ENCODE data around the gene CAPN8.

The CAPN8 gene

DNA sequence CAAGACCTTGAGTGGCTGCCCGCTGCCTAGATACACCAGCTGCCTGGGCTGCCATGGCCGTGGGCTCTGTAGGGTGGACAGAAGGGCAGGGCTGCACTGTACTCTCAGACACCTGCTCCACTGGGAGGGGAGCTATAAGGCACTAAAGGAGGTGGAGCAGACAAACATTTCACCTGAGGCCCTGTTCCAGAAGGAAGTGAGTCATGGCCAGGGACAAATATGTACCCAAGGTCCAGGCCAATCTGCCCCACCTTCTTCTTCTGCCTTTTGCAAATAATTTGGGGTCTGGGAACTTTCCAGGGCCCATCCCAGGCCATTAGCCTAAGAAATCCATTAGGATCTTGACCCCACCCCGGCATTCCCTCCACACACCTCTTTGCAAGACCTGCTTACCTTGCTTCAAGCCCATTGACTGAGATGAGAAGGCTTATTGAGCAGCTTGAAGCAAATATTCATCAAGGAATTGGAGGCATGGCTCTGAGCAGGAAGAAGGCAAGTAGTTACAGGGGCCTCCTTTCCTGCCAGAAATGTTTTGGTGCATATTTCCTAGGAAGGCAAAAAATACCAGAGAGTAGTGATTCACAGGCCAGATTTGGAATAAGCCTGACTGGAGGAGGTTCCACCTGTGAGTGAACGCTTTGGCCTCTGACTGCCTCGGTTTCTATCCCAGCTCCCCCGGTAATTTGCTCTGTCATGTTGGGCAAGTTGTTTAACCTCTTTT is at the start of gene CAPN8:
Gene CAPN8, minus strand, starts transcription at position 110 of the 721 bp plus-strand sequence. Its CDS starts 55 bp downstream, at position 55.
- DNase-seq (ENCODE audit: low read depth, low spot score): no peak

DNA sequence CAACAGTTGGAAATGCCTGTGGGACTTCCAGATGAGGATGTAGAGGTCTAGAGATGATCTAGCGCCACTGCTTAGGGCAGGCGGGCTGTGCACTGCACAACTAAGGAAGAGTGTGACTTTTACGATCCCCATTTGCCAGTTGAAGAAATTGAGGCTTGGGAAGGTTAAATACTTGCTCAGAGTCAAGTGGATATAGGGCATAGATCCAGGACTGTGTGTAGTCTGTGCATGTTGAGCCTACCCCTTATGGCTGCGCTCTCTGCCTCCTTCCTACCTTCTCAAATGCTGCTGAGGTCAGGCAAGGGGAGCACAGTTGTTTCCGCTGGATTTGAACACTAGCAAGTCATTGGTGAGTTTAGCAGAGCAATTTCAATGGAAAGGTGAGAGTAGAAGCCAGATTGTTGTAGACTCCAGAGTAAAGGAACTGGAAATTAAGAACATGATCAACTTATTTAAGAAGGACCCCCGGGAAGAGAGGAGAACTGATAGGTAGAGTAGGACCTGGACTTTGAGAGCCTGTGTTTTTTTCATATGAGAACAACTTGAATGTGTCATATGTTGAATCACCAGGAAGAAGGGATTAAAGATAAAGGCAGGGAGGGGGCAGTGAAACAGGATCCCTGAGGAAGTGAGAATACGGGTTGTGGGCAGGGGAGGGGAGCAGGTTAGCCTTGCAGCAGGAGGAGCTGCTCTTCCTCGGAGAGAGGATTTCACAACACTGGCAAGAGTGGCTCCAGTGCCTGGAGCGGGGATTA is 49.5 kb upstream of the CAPN8 start:
- no peak for DNase-seq (ENCODE audit: low read depth, low spot score)

DNA sequence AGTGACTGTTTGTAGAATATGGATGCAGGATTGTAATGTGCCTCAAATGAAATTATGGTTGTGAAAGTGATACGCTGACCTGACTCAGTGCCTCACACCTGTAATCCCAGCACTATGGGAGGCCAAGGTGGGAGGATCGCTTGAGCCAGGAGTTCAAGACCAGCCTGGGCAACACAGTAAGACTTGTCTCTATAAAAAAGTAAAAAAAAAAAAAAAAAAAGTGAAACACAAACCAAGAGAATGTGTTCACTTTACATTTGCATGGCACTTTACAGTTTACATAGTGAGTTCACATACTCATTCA is 48.9 kb upstream of the CAPN8 start:
- no peak for DNase-seq (ENCODE audit: low read depth, low spot score)

DNA sequence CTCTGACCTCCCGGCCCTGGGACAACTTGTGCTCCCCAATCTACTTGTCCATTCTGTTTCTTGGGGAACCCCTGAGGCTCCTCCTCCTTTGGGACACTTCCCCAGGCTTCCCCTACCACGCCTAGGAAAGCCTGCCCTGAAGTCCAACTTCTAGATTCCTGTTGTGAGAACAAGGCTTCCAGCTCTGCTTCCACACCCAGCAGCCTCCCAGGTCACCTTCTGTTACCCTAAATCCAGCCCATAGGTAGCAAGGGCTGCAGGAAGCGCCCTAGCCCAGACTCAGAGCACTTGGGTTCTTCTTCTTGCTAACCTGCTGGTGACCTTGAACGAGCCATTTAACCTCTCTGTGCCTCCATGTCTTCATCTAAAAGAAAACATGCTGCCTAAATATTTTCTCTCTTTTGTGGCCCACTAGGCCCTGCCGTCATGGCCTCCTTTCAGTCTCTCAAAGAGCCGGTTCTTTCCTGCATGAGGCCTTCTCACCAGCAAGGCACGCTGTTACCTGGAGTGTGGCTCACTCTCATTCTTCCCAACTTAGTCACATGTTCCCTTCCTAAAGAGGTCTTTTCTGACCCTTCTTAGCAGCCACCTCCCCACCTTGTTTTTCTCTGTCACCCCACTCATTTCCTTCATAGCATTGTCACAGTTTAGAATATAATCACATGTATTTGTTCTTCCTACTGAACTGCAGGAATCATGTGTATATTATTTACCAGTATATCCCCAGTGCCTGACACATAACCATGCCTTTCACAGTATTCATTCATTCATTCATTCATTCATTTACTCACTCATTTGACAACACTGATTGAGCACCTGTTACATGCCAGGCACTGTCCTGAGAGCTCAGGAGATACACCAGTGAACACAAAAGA is 48.3 kb upstream of the CAPN8 start:
- no peak for DNase-seq (ENCODE audit: low read depth, low spot score)

DNA sequence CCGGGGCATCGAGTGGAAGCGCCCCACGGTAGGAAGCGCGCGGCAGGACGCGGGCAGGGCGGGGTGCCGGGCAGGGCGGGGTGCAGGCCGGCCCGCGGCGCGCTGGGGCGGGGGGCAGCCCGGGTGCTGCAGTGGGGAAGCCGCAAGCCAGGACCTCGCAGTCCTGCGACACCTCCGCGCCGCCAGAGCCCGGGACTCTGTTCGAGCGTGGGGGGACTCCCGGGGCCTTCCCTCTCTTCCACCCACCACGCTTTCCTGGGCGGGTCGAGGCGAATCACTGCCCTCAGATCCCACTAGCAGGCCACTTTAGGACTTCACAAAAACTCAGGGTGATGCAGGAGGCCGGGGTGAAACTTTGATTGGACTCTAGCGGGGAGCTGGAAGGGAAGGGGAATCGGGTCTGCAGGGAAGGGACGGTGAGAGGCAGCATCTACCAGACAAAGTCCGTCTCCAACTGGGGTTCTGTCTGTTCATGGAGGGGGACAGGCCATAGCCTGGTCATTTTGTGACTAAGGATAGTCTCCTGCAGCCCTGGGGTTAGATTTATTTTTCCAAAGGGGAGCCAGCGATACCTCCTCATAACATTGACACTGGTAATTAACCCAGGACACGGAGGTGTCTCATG is 47.5 kb upstream of the CAPN8 start:
- no peak for DNase-seq (ENCODE audit: low read depth, low spot score)

DNA sequence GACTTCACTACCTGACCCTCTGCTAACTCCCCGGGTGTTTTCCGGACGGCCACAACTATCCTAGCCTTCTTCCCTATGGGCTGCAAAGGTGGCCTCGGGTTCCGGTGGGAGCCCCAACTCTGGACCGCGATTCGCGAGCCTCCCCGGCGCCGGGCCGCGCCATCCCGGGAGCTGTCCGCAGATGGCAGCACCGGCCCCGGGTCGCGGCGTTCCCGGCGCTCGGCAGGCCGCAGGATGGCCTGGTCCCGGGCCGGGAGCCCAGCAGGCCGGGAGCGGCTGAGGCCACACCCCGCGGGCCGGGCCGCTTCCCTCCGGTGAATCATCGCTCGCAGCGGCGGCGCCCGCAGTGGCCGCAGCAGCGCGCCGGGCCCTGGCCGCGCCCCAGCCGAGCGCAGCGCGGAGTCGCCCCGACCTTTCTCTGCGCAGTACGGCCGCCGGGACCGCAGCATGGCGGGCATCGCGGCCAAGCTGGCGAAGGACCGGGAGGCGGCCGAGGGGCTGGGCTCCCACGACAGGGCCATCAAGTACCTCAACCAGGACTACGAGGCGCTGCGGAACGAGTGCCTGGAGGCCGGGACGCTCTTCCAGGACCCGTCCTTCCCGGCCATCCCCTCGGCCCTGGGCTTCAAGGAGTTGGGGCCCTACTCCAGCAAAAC is 46.8 kb upstream of the CAPN8 start, which contains the start of gene CAPN2:
Gene CAPN2, plus strand, starts transcription at position 346 of the 656 bp plus-strand sequence. Its CDS starts 102 bp downstream, at position 448.
- DNase-seq (ENCODE audit: low read depth, low spot score): peak; percentile 67

DNA sequence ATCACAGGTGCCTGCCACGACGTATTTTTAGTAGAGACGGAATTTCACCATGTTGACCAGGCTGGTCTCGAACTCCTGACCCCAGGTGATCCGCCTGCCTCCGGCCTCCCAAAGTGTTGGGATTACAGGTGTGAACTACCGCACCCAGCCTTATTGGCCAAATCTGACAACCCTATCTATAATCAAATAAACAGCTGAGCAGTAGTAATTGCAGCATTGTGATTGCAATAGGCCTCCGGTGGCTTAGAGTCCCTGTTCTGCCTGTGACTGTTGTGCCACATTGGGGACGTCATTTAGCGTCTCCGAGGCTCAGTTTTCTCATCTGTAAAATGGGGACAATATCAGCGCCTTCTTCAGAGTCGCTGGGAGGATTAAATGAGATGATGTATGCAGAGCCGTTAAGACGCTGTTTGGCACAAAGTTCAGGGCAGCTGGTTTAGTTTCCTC is 46.3 kb upstream of the CAPN8 start:
- no peak for DNase-seq (ENCODE audit: low read depth, low spot score)

DNA sequence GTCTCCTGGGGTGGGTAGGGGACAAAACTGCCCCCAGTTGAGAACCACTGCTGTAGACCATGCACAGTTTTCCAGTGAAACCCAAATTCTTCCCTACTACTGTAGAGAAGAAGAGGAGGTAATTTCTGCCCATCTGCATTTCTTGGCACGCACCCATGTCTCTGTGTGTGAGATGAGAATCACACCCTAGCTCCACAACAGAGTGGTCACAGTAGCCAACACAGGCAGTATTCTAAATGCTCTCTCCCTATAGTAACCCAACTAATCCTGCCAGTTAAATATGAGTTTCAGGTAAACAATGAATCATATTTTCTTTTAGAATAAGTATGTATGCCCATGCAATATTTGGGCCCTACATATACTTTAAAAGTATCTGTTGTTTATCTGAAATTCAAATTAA is 45.7 kb upstream of the CAPN8 start:
- DNase-seq (ENCODE audit: low read depth, low spot score): no peak

DNA sequence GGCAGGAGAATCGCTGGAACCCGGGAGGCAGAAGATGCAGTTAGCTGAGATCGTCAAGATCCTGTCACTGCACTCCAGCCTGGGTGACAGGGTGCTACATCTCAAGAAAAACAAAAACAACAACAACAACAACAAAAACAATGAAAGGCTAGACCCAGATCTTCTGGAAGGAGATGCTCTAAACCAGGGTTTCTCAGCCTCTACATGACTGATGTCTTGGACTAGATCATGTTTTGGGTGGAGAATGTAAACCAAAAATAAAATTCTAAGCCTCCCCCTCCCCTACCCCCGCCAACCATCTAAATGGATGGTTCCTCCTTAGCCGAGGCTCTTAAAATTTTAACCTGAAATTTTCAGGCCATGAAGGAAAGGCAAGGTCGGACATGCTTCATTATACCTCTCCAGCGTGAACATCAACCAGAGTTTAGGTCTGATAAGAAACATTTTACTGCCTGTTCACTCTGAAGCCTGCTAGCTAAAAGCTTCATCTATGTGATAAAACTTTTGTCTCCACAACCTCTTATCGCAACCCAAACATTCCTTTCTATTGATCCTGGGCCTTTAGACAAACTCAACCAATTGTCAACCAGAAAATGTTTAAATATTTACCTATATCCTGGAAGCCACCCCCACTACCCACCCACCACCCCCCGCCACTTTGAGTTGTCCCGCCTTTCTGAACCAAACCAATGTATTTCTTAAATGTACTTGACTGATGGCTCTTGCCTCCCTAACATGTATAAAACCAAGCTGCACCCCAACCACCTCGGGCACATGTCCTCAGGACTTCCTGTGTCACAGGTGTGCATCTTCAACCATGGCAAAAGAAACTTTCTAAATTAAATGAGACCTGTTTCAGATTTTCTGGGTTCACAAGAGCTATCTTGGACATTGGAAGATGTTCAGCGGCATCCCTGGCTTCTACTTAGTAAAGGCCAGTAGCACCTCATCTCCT is 45.0 kb upstream of the CAPN8 start:
- DNase-seq (ENCODE audit: low read depth, low spot score): no peak

DNA sequence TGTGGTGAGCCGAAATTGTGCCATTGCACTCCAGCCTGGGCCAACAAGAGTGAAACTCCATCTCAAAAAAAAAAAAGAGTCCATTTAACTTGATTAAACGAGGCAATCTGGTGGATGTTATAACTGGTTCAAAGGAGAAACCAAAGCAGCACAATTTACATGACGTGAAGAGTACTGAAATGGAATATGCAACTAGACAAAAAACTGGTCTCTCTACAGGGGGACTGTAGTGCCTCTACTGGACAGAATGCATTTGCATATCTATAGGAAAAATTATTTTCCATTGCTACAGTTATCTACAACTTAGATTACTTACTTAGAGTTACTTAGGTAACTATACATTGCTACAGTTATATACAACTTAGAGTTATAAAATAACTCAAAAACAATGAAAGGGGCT is 44.1 kb upstream of the CAPN8 start:
- DNase-seq (ENCODE audit: low read depth, low spot score): no peak

DNA sequence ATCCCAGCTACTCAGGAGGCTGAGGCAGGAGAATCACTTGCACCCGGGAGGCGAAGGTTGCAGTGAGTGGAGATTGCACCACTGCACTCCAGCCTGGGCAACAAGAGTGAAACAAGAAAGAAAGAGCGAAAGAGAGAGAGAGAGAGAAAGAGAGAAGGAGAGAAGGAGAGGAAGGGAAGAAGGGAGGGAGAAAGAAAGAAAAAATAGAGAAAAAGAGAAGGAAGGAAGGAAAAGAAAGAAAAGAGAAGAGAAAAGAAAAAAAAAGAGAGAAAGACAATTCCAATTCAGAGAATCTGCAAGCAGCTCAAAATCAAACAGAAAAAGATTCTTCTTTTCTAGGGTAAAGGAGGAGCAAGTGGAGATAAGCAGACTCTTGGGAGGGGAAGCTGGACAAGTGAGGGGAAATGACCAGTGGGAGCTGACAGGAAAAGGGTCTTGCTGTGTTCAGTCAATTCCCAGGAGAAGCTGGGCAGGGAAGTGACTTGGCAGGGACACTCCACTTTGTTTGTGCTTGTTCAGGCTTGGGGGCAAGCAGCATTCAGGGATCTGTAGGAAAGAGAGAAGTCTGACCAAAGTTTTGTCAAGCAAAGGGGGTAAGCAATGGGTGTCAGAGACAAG is 43.3 kb upstream of the CAPN8 start:
- no peak for DNase-seq (ENCODE audit: low read depth, low spot score)

DNA sequence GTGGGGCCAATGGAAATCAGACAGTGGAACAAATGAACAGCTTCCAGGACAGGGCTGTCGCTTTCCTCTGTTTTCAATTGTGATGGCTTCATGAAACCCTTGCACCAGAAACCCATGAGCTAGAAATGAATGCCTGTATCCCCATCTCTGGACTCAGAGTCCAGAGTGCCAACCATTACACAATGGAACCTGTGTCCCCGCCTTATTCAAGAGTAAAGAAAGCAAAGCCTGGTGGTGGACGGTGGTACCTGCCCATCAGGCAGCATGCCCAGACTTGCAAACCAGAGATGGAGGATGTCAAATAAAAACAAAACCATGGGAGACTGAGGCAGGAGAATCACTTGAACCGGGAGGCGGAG is 42.5 kb upstream of the CAPN8 start:
- no peak for DNase-seq (ENCODE audit: low read depth, low spot score)

DNA sequence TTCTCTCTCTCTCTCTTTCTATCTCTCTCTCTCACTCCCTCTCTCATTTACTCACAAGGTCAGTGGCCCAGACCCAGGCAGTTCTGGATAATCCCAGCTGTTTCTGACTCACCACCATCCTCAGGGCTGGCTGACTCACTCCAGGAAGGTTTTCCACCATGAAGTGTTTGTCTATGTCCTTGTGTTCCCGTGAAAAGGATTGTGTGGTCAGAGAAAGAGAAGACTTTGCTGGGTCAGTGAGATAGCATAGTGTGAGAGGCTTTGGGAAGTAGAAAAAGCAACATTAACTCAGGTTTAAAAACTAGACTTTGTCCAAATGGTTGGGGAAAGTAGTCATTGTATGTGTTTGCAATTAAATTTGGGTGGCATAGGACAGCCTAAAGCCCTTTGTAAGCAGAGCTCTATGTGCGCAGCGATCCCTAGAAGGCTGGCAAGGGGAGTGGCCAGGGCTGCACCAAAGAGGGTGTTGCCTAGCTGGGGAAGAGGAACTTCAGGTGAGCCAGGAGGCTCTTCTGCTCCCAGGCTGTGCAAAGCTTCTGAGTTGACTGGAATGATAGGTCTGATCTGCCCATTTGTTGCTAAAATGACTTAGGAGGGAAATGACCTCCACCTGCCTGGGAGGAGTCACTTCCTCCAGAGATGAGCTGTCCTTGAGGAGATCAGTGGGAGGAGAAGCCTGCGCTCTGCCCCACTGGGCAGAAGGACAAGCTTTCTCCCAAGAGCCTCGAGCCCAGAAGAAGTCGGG is 41.9 kb upstream of the CAPN8 start:
- DNase-seq (ENCODE audit: low read depth, low spot score): peak; percentile 94

DNA sequence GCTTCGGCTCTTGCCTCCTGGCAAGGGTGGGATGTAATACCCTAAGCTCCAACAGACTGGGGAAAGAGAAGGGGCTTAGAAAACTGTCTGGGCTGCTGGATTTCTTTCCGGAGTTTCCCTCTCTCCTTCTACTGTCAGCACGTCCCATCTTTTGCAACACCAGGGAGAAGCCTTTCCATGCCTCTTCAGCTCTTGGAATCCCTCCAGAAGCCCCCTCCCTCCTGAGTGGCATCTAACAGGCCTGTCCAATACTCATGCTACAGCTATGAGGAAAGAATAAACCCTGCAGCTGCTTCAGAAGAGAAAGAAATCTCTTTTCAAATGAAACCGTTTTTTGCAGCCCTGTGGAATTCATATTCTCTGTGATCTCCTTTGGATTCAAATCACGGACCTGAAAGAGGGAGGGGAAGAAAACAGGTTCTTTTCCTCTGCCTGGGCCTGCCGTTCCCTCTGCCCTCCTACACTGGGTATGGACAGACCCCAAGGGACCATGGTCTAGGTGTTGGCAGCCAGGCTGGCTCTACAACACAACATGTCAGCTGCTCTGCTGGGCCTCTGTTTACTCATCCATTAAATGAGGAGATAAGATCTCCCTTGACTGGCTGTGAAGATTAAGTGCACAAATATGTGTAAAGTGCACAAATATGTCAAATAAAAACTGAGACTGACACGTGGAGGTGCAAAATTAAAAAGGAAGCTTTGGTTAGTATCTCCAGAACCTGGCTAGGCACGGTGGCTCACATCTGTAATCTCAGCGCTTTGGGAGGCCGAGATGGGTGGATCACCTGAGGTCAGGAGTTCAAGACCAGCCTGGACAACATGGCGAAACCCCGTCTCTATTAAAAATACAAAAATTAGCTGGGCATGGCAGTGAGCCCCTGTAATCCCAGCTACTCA is 40.8 kb upstream of the CAPN8 start:
- DNase-seq (ENCODE audit: low read depth, low spot score): peak; percentile 81

DNA sequence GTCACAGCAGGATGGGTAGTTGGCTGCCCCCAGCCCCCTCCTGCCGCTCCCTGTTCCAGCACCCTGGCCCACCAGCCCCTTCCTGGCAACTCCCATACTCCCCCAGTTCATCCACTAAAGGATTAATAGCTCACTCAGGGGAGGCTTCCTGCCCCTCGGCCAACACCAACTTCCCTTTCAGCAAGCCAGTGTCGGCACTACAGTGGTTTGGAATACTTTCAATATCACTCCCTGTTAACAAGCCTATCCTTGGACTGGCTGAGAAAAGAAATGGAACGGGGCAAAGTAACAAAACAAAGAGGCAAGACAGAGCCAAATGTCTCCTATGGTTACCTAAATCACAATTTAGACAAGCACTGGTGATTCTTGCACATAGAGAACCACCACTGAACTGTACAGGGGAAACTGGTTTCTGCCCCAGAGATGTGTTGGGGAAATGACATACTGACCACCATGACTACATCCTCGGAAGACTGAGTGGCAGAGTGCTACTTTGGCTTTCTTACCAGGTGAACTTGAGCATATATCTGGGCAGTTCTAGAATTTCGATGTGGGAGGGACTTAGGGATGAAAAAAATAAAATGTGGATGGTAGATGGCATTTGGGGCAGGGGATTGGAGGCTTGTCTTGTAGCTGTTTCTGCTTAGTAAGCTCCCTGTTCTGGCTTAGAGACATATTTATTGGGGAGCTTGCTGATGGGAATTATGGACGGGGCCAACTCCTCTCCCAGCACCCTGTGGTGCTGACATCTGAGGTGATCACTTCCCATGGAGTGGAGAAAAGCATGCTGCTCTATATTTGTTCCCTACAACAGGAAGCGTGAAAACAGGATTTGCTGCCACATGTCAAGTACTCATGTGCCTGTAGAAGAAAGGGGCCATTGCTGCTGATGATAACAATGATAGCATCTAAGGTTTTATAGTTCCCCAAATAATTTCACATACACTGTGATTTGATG is 39.7 kb upstream of the CAPN8 start:
- no peak for DNase-seq (ENCODE audit: low read depth, low spot score)

DNA sequence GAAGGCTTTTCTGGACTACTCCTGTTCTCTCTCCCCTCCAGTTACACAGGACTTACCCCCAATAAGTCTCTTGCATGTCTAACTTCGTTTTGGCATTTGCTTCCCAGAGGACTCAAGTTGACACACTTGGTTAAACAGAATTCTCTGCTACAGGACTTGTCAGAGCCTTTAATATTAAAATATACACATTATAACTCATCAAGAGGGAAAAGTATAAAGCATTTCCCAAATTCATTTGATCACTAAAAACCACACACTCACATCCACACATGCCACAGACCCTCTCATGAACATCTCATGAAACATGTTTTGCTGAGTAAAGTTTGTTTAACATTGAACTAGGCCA is 38.1 kb upstream of the CAPN8 start:
- no peak for DNase-seq (ENCODE audit: low read depth, low spot score)
